Measurements from ENCODE around the gene FUT1. TPM values are rescaled to one million over a fixed set of nuclear protein-coding genes. Genes with fewer than 3 reads are reported as not detected.

The FUT1 gene
- total RNA-seq, 1 experiment from 2014 or later: 30.5 TPM

GRCh38 chr19:48756686-48757085 lies 4.2 kb upstream of the FUT1 start:
- Mint-ChIP-seq H3K4me1 (ENCODE audit: low read depth, unreplicated experiment) (peaks cover 29% of the 10 kb centered on the region), H3K4me3 (ENCODE audit: unreplicated experiment) (no peak overlapping the region), H3K27me3 (ENCODE audit: insufficient read depth, unreplicated experiment) (no peaks in the 10 kb centered on the region), H3K9me3 (ENCODE audit: unreplicated experiment) (no peaks in the 10 kb centered on the region), H3K36me3 (ENCODE audit: insufficient read depth, unreplicated experiment) (peaks cover 21% of the 10 kb centered on the region), H3K27ac (ENCODE audit: unreplicated experiment) (peak overlapping the region; percentile 95)
- no peak for TF ChIP-seq CTCF (IDR thresholded peaks at IDR 0.05; ENCODE audit: insufficient read depth in 1 of 2, low read depth in 1 of 2, low read length in 1 of 2, severe bottlenecking in 1 of 2, unreplicated experiment in 1 of 2)
- DNase-seq: no peak
- H3K4me3 ChIP-seq (ENCODE audit: low read depth, low read length): no peak overlapping the region
- peaks cover 35% of the 10 kb centered on the region for H3K4me1 ChIP-seq
- no TSS peak for BruUV-seq (replicated peaks)
- H3K27me3 ChIP-seq (replicated peaks; ENCODE audit: control insufficient read depth, insufficient read depth, low read length): no peaks in the 10 kb centered on the region
- H3K9me3 ChIP-seq: no peaks in the 10 kb centered on the region
- intact Hi-C loops (cut with micrococcal nuclease; ENCODE audit: unreplicated experiment): no loop called here
- ChIA-PET CTCF (no interaction called here), POLR2A (no interaction called here)
- H3K36me3 ChIP-seq (ENCODE audit: control insufficient read depth, insufficient read depth, low read length): no peaks in the 10 kb centered on the region

DNA sequence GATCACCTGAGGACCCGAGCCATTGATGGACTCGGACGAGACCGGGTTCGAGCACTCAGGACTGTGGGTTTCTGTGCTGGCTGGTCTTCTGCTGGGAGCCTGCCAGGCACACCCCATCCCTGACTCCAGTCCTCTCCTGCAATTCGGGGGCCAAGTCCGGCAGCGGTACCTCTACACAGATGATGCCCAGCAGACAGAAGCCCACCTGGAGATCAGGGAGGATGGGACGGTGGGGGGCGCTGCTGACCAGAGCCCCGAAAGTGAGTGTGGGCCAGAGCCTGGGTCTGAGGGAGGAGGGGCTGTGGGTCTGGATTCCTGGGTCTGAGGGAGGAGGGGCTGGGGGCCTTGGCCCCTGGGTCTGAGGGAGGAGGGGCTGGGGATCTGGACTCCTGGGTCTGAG lies 3.8 kb upstream of the FUT1 start:
- H3K36me3 ChIP-seq (ENCODE audit: control insufficient read depth, insufficient read depth, low read length): no peaks in the 10 kb centered on the region
- Mint-ChIP-seq H3K9me3 (ENCODE audit: unreplicated experiment) (no peaks in the 10 kb centered on the region), H3K36me3 (ENCODE audit: insufficient read depth, unreplicated experiment) (peaks cover 21% of the 10 kb centered on the region), H3K4me1 (ENCODE audit: low read depth, unreplicated experiment) (peaks cover 29% of the 10 kb centered on the region), H3K4me3 (ENCODE audit: unreplicated experiment) (no peak overlapping the region), H3K27me3 (ENCODE audit: insufficient read depth, unreplicated experiment) (no peaks in the 10 kb centered on the region), H3K27ac (ENCODE audit: unreplicated experiment) (peak overlapping the region; percentile 95)
- no peaks in the 10 kb centered on the region for H3K9me3 ChIP-seq
- H3K4me1 ChIP-seq: peaks cover 35% of the 10 kb centered on the region
- DNase-seq: no peak
- no peak overlapping the region for H3K4me3 ChIP-seq (ENCODE audit: low read depth, low read length)
- no peak for TF ChIP-seq CTCF (IDR thresholded peaks at IDR 0.05; ENCODE audit: insufficient read depth in 1 of 2, low read depth in 1 of 2, low read length in 1 of 2, severe bottlenecking in 1 of 2, unreplicated experiment in 1 of 2)
- POLR2A ChIA-PET: no interaction called here
- intact Hi-C loops (cut with micrococcal nuclease; ENCODE audit: unreplicated experiment): no loop called here
- no TSS peak for BruUV-seq (replicated peaks)
- CTCF ChIA-PET: no interaction called here
- H3K27me3 ChIP-seq (replicated peaks; ENCODE audit: control insufficient read depth, insufficient read depth, low read length): no peaks in the 10 kb centered on the region

GRCh38 chr19:48755787-48756186 lies 3.3 kb upstream of the FUT1 start:
- Histone ChIP-seq H3K36me3 (ENCODE audit: control insufficient read depth, insufficient read depth, low read length) (no peaks in the 10 kb centered on the region), H3K27me3 (replicated peaks; ENCODE audit: control insufficient read depth, insufficient read depth, low read length) (no peaks in the 10 kb centered on the region), H3K9me3 (no peaks in the 10 kb centered on the region), H3K4me3 (ENCODE audit: low read depth, low read length) (no peak overlapping the region), H3K4me1 (peaks cover 35% of the 10 kb centered on the region)
- H3K9me3 Mint-ChIP-seq (ENCODE audit: unreplicated experiment): no peaks in the 10 kb centered on the region
- H3K4me3 Mint-ChIP-seq (ENCODE audit: unreplicated experiment): no peak overlapping the region
- H3K4me1 Mint-ChIP-seq (ENCODE audit: low read depth, unreplicated experiment): peaks cover 29% of the 10 kb centered on the region
- intact Hi-C loops (cut with micrococcal nuclease; ENCODE audit: unreplicated experiment): no loop called here
- DNase-seq: no peak
- BruUV-seq (replicated peaks): TSS peak; percentile 51
- peaks cover 22% of the 10 kb centered on the region for H3K36me3 Mint-ChIP-seq (ENCODE audit: insufficient read depth, unreplicated experiment)
- no peak for TF ChIP-seq CTCF (IDR thresholded peaks at IDR 0.05; ENCODE audit: insufficient read depth in 1 of 2, low read depth in 1 of 2, low read length in 1 of 2, severe bottlenecking in 1 of 2, unreplicated experiment in 1 of 2)
- no peaks in the 10 kb centered on the region for H3K27me3 Mint-ChIP-seq (ENCODE audit: insufficient read depth, unreplicated experiment)
- H3K27ac Mint-ChIP-seq (ENCODE audit: unreplicated experiment): peak overlapping the region; percentile 95
- CTCF ChIA-PET: no interaction called here
- POLR2A ChIA-PET: no interaction called here
